Bronchial epithelial cell (primary cell): Measurements from ENCODE around the gene SNORC. TPM values are rescaled to one million over a fixed set of nuclear protein-coding genes. Genes with fewer than 3 reads are reported as not detected.
A peak's percentile ranks its signal among the peaks of the same experiment; 100 is the strongest.

Experiments used
- DNase-seq: peaks from one replicate; pipeline ENCODE4 v3.0.0-alpha.2; 2010; ENCODE audit warnings: low read depth
- FAIRE-seq: peaks from 2 replicates; lab custom pipeline; 2011; peaks lifted over from hg19 to GRCh38; lab: Jason Lieb, UNC
- H3K27me3 ChIP-seq: 2 replicates; pipeline ENCODE4 v1.5.1; 2011; ENCODE audit warnings: low read length; ENCODE audit not compliant: control insufficient read depth, insufficient read depth
- H3K36me3 ChIP-seq: 2 replicates; pipeline ENCODE4 v1.5.1; 2011; ENCODE audit warnings: low read length; ENCODE audit not compliant: control insufficient read depth, insufficient read depth
- H3K4me3 ChIP-seq: 2 replicates; pipeline ENCODE4 v1.5.1; 2011; ENCODE audit warnings: mild to moderate bottlenecking, low read depth, low read length, control low read depth
- total RNA-seq: library from RNA; depleted of rRNA; stranded (reverse); fragments of >200 nt; gene quantifications from 2 replicates; pipeline ENCODE4 v1.2.1, GENCODE V29; 2014
- TF ChIP-seq, protein P1 (sequence below): IDR thresholded peaks from 2 replicates; pipeline ENCODE4 v1.5.1; 2011; ENCODE audit warnings: mild to moderate bottlenecking, moderate library complexity, low read length, control low read depth, inconsistent platforms; ENCODE audit not compliant: insufficient read depth, severe bottlenecking

Gene SNORC
- total RNA-seq, 1 donor from 2014 or later, result 0.53 TPM

DNA sequence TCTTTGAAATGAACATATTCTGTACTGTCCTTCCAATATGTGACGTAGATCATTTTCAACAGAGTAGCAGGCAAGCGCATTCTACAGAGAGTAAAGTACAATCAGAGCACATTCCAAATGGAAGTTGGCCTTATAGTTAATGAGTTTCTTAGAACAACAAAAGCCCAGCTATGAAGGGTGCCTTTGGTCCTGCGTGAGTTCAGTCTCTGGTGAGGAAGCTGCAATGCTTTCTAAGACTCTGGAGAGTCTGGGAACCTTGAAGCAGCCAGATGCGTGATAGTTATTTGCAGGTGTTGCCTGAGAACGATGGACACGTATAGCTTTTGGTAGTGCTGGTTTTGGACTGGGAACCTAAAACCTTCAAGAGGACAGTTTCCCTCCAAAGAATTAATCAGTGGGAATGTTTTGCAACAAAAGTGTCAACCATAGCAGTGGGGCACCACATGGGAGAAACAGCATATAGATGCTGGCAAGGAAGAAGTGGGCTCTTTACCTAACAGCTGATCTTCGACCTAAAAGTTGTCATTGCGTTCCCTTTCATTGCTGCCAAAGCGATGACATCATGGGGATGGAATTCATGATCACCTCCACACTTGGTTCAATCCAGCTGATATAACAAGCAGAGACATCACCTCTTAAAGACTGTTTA lies 9.3 kb upstream of the SNORC start:
- peak; percentile 43 for DNase-seq

DNA sequence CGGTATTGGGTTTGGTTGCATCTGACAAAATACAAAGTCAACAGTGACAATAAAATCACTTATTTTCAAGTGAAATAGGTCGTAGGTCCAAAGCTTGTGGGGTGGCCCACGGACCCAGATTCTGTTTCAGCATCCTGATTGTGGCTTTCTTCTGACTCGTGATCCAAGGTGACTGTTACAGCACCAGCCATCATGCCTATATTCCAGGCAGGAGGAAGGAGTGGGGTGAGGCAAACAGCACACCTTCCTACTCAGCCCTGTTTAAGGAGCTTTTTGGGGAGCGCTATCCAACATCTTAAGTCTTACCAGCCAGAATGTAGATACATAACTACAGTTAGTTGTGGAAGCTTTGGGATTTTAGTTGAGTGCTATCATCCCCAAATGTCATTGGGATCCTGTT lies 8.7 kb upstream of the SNORC start:
- no peaks in the 10 kb centered on the region for H3K27me3 ChIP-seq
- DNase-seq (no peak), FAIRE-seq (no peak)
- TF ChIP-seq, protein P1, sequence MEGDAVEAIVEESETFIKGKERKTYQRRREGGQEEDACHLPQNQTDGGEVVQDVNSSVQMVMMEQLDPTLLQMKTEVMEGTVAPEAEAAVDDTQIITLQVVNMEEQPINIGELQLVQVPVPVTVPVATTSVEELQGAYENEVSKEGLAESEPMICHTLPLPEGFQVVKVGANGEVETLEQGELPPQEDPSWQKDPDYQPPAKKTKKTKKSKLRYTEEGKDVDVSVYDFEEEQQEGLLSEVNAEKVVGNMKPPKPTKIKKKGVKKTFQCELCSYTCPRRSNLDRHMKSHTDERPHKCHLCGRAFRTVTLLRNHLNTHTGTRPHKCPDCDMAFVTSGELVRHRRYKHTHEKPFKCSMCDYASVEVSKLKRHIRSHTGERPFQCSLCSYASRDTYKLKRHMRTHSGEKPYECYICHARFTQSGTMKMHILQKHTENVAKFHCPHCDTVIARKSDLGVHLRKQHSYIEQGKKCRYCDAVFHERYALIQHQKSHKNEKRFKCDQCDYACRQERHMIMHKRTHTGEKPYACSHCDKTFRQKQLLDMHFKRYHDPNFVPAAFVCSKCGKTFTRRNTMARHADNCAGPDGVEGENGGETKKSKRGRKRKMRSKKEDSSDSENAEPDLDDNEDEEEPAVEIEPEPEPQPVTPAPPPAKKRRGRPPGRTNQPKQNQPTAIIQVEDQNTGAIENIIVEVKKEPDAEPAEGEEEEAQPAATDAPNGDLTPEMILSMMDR, result no peak
- no peak overlapping the region for H3K4me3 ChIP-seq
- H3K36me3 ChIP-seq, result peaks cover 2% of the 10 kb centered on the region

More for the DNA sequence above, 9.3 kb upstream of the SNORC start:
- peak; percentile 7 for FAIRE-seq
- no peaks in the 10 kb centered on the region for H3K27me3 ChIP-seq
- TF ChIP-seq, protein P1, result no peak
- H3K4me3 ChIP-seq, result no peak overlapping the region
- H3K36me3 ChIP-seq, result peaks cover 2% of the 10 kb centered on the region

DNA sequence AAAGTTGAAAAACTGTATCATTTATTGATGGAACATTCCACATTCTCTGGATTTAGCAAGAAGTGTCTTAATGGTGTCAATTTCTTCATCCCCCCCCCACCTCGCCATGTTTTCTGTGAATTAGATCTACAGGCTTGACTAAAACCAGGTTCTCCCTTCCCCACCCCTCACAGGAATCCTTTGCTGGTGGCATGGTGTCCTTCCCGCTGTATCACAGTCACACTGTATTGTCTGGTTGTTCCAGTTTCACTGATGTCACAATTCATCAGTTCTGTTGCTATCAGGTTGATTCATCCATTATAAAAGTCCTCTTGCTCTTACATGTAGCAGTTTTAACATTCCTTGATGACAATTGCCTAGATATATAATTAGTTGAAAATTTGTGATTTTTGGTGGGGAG lies 6.1 kb upstream of the SNORC start:
- FAIRE-seq, result no peak
- no peak overlapping the region for H3K4me3 ChIP-seq
- TF ChIP-seq, protein P1, result no peak
- H3K36me3 ChIP-seq, result no peaks in the 10 kb centered on the region
- no peaks in the 10 kb centered on the region for H3K27me3 ChIP-seq
- no peak for DNase-seq

DNA sequence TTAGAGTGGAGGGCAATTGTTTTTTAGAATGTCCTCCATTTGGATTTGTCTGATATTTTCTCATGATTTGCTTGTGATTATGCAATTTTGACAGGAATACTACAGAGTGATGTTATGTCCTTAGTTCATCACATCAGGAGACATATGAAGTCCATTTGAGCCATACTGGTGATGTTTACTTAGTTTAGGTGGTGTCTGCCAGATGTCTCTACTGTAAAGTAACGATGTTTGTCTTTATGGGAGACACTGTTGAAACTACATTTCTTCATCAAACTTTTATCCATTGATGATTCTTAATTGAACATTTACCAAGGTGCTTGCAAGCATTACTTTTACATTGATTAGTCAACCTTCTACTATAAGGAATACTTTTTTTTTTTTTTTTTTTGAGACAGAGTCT lies 4.9 kb upstream of the SNORC start:
- TF ChIP-seq, protein P1, result no peak
- DNase-seq (no peak), FAIRE-seq (no peak)
- H3K4me3 ChIP-seq, result no peak overlapping the region
- no peaks in the 10 kb centered on the region for H3K27me3 ChIP-seq
- no peaks in the 10 kb centered on the region for H3K36me3 ChIP-seq

DNA sequence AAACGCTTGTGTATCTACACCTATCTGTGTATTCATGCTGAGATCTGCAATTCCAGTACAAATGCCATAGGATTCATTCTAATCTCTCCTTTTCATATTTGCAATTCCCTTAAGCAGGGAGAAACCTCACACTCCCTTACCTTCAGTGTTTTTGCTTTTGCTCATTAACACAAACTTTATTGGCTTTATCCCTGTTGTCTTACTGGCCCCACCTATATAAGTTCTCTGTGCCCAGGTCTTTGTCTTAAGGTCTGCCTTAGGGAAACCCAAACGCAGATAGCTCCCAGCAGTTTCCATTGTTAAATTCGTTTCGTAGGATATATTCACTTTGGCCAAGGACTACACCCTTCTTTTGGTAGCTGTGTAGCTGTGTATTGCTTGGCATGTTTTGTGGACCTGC lies 4.0 kb upstream of the SNORC start:
- no peaks in the 10 kb centered on the region for H3K27me3 ChIP-seq
- FAIRE-seq (no peak), DNase-seq (no peak)
- TF ChIP-seq, protein P1, result no peak
- H3K4me3 ChIP-seq, result no peak overlapping the region
- no peaks in the 10 kb centered on the region for H3K36me3 ChIP-seq
